Coronary artery (tissue), 2 donors: ENCODE measurements around the gene QKI.
"Not testable (repeated sequence)": the region's sequence is repeated elsewhere in the genome, so short reads cannot be mapped to it uniquely, and the experiment has no call there.

Experiments
- DNase-seq: peaks from one replicate; pipeline ENCODE4 v3.0.0-alpha.2; 2017; ENCODE audit warnings: low spot score
- H3K27ac ChIP-seq, 2 donors: fragments of 200-600 bp; sonication (generic); one replicate each; pipeline ENCODE4 v1.5.1; 2016 to 2019
- H3K4me3 ChIP-seq: fragments of 200-600 bp; sonication (generic); 2 replicates; pipeline ENCODE4 v1.5.1; 2016; ENCODE audit warnings: mild to moderate bottlenecking, moderate library complexity
- CTCF ChIP-seq: fragments of 200-600 bp; sonication (generic); IDR thresholded peaks from one replicate; pipeline ENCODE4 v1.5.1; 2019; ENCODE audit warnings: antibody characterized with exemption

Gene QKI

GRCh38 chr6:163383912-163384311 lies 30.6 kb upstream of the QKI start:
- no peak for DNase-seq
- no peak for TF ChIP-seq CTCF
- Histone ChIP-seq H3K27ac (no peak overlapping the region), H3K4me3 (no peak overlapping the region)

- no peak for TF ChIP-seq CTCF
- no peak overlapping the region for H3K4me3 ChIP-seq
- DNase-seq = no peak
- no peak overlapping the region for H3K27ac ChIP-seq
Observed at GRCh38 chr6:163384510-163384909, 30.0 kb upstream of the QKI start.

- not testable (repeated sequence) for H3K4me3 ChIP-seq, H3K27ac ChIP-seq
- peak; percentile 21 for DNase-seq
Observed at GRCh38 chr6:163385503-163385902, 29.0 kb upstream of the QKI start.

- no peak for TF ChIP-seq CTCF
- DNase-seq = peak; percentile 21
- Histone ChIP-seq H3K4me3 (no peak overlapping the region), H3K27ac (no peak overlapping the region)
Observed at GRCh38 chr6:163386329-163386908, 28.1 kb upstream of the QKI start.

GRCh38 chr6:163387317-163387716 lies 27.2 kb upstream of the QKI start:
- TF ChIP-seq CTCF = no peak
- no peak overlapping the region for H3K27ac ChIP-seq
- DNase-seq = no peak
- no peak overlapping the region for H3K4me3 ChIP-seq

GRCh38 chr6:163389354-163389753 lies 25.2 kb upstream of the QKI start:
- no peak for TF ChIP-seq CTCF
- no peak overlapping the region for H3K27ac ChIP-seq
- H3K4me3 ChIP-seq = no peak overlapping the region
- DNase-seq = no peak

DNA sequence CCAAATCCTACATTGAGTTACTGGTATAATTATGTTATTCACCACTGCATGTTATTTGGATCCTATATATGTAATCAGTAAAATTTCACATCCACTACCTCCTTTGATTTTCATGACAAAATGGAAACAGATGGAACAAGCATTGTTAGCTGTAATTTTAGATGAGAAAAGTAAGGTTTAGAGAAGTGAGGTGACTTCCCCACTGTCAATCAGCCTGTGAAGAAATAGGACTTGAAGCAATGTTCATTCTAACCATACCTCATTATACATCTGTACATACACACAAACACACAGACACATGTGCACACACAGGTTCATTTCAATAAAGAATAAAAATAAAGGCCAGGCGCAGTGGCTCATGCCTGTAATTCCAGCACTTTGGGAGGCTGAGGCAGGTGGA lies 23.7 kb upstream of the QKI start:
- DNase-seq = no peak
- H3K4me3 ChIP-seq = no peak overlapping the region
- H3K27ac ChIP-seq = no peak overlapping the region
- TF ChIP-seq CTCF = no peak

DNA sequence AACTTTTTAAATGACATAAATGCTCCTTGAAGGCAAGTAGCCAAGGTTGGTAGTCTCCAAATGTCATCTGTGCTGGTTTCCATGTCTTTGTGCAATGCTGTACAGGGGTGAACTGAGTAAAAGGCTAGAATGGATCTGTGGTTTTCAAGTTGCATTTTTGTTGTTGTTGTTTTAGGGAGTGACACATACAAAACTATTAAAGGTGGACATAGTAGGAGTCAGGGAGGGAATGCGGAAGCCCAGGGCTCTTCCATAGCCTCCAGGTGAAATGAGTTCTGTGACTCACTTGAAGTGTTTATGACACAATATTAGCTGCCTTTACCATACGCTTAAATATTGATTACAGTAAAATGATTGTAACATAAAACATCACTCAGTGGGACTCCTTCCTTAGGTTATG lies 22.5 kb upstream of the QKI start:
- no peak for DNase-seq
- TF ChIP-seq CTCF = no peak
- H3K27ac ChIP-seq = no peak overlapping the region
- no peak overlapping the region for H3K4me3 ChIP-seq
